B cell (primary cell): ENCODE measurements around the gene FSCN2. TPM values are rescaled to one million over a fixed set of nuclear protein-coding genes. Genes with fewer than 3 reads are reported as not detected.

ENCODE experiments used
- ATAC-seq: fragments of 200-7000 bp; cut with Tn5 transposase; one replicate; pipeline ENCODE4 v1.10.0; 2021; ENCODE audit warnings: low read depth, mild to moderate bottlenecking, moderate number of reproducible peaks, moderate library complexity
- CTCF ChIA-PET: fragments of 350-600 bp; sonication (Branson Sonifier 250); formaldehyde crosslinking; loops from one replicate; lab custom pipeline; 2021; ENCODE audit warnings: antibody characterized with exemption, inconsistent platforms; lab: Charles Lee
- POLR2A ChIA-PET: fragments of 350-600 bp; sonication (Branson Sonifier 250); formaldehyde crosslinking; loops from one replicate; lab custom pipeline; 2021; ENCODE audit warnings: antibody characterized with exemption; lab: Charles Lee
- DNase-seq: peaks from one replicate; pipeline ENCODE4 v3.0.0; 2013
- H2AFZ ChIP-seq: 2 replicates; pipeline ENCODE4 v1.6.1; 2012; ENCODE audit warnings: mild to moderate bottlenecking, low read depth, low read length; ENCODE audit not compliant: insufficient read depth, poor library complexity, severe bottlenecking
- H3K27ac ChIP-seq, 2 donors: 1 replicate in 1 of 2; 2 replicates in 1 of 2; pipeline ENCODE4 v1.5.1; 2012 to 2013; ENCODE audit warnings: low read length in 2 of 2, mild to moderate bottlenecking in 2 of 2, moderate library complexity in 1 of 2
- H3K27me3 ChIP-seq, 4 experiments: fragments of 200-600 bp in 1 of 4; sonication (generic) in 1 of 4; replicated peaks in 1 of 4; 1 replicate in 2 of 4; 2 replicates in 2 of 4; pipeline versions ENCODE4 v1.6.1 to v1.7.0; 2013 to 2016; ENCODE audit warnings: low read length in 3 of 4, mild to moderate bottlenecking in 2 of 4, mixed read lengths in 1 of 4, moderate library complexity in 1 of 4; ENCODE audit not compliant: insufficient read depth in 4 of 4, control insufficient read depth in 3 of 4; ENCODE audit errors: control extremely low read depth in 1 of 4
- H3K36me3 ChIP-seq, 2 experiments: replicated peaks in 1 of 2; 1 replicate in 1 of 2; 2 replicates in 1 of 2; pipeline versions ENCODE4 v1.6.1 to v1.7.1; 2013; ENCODE audit warnings: low read length in 1 of 2; ENCODE audit not compliant: insufficient read depth in 2 of 2, control insufficient read depth in 1 of 2; ENCODE audit errors: control extremely low read depth in 1 of 2, extremely low read depth in 1 of 2
- H3K4me1 ChIP-seq, 2 donors: fragments of 200-600 bp in 1 of 2; sonication (generic) in 1 of 2; 1 replicate in 1 of 2; 2 replicates in 1 of 2; pipeline versions ENCODE4 v1.5.1 to v1.6.1; 2013 to 2017; ENCODE audit warnings: low read length in 2 of 2; ENCODE audit not compliant: control insufficient read depth in 2 of 2, insufficient read depth in 2 of 2
- H3K4me2 ChIP-seq: replicated peaks from 2 replicates; pipeline ENCODE3; 2012; ENCODE audit warnings: mild to moderate bottlenecking, low read depth, low read length; ENCODE audit not compliant: poor library complexity, severe bottlenecking
- H3K4me3 ChIP-seq, 5 experiments: fragments of 200-600 bp in 1 of 5; sonication (generic) in 1 of 5; 1 replicate in 3 of 5; 2 replicates in 2 of 5; pipeline versions ENCODE4 v1.5.1 to v1.7.0; 2011 to 2016; ENCODE audit warnings: low read length in 4 of 5, mild to moderate bottlenecking in 4 of 5, low read depth in 2 of 5, control low read depth in 1 of 5, moderate library complexity in 1 of 5; ENCODE audit not compliant: insufficient read depth in 1 of 5; ENCODE audit errors: control extremely low read depth in 1 of 5, extremely low read depth in 1 of 5
- H3K79me2 ChIP-seq: fragments of 200-600 bp; sonication (generic); one replicate; pipeline ENCODE4 v1.6.0; 2016; ENCODE audit warnings: low read length; ENCODE audit not compliant: control insufficient read depth, insufficient read depth
- H3K9ac ChIP-seq: fragments of 200-600 bp; sonication (generic); 2 replicates; pipeline ENCODE4 v1.6.1; 2017; ENCODE audit warnings: mild to moderate bottlenecking, low read length, moderate library complexity
- H3K9me3 ChIP-seq, 3 donors: one replicate each; pipeline versions ENCODE4 v1.6.1 to v1.7.1; 2013; ENCODE audit warnings: low read length in 2 of 3; ENCODE audit not compliant: control insufficient read depth in 2 of 3, insufficient read depth in 1 of 3; ENCODE audit errors: control extremely low read depth in 1 of 3
- H4K20me1 ChIP-seq: 2 replicates; pipeline ENCODE4 v1.6.0; 2012; ENCODE audit warnings: mild to moderate bottlenecking, low read length; ENCODE audit not compliant: insufficient read depth, control insufficient read depth, poor library complexity, severe bottlenecking
- H3K27ac Mint-ChIP-seq: one replicate; pipeline ENCODE4 v1.8.0; 2021; ENCODE audit warnings: mixed read lengths
- H3K27me3 Mint-ChIP-seq: one replicate; pipeline ENCODE4 v1.8.0; 2021; ENCODE audit warnings: mixed read lengths
- H3K4me1 Mint-ChIP-seq: one replicate; pipeline ENCODE4 v1.8.0; 2021; ENCODE audit warnings: mixed read lengths
- H3K4me3 Mint-ChIP-seq: one replicate; pipeline ENCODE4 v1.8.0; 2021; ENCODE audit warnings: mixed read lengths
- H3K9me3 Mint-ChIP-seq: one replicate; pipeline ENCODE4 v1.8.0; 2022; ENCODE audit warnings: mixed read lengths; ENCODE audit not compliant: insufficient read depth
- CTCF ChIP-seq: fragments of 200-600 bp; IDR thresholded peaks from one replicate; pipeline ENCODE4 v1.8.0; 2022; ENCODE audit warnings: antibody characterized with exemption, mild to moderate bottlenecking
- EZH2 ChIP-seq: IDR thresholded peaks from 2 replicates; pipeline ENCODE4 v1.6.1; 2012; ENCODE audit warnings: borderline replicate concordance, low read depth, mild to moderate bottlenecking, moderate library complexity, low read length; ENCODE audit not compliant: insufficient read depth, poor library complexity, severe bottlenecking
- WGBS: methylation state at CpG from one replicate; pipeline ENCODE4 v1.1.5; 2013; ENCODE audit warnings: missing lambda C conversion rate; ENCODE audit not compliant: insufficient coverage; 5-methylcytosine and 5-hydroxymethylcytosine counted together
- intact Hi-C: fragments of 100-400 bp; cut with micrococcal nuclease; formaldehyde crosslinking; loops from one replicate; pipeline ENCODE4 v1.10.0; 2022
- polyA plus RNA-seq: library from polyadenylated mRNA; depleted of rRNA; stranded (reverse); fragments of >200 nt; gene quantifications from 2 replicates; pipeline ENCODE4 v1.2.3, GENCODE V29; 2012
- total RNA-seq, 2 donors: library from RNA; stranded (reverse); fragments of 120-200 nt in 1 of 2; gene quantifications; 1 replicate in 1 of 2; 2 replicates in 1 of 2; pipeline versions ENCODE4 v1.2.3 to v1.2.4, GENCODE V29; 2013 to 2022

The FSCN2 gene
- total and polyA plus RNA-seq, 2 donors (not counting 1 experiment from before 2014, with no cell fraction given), result 6.3 to 12.0 TPM

GRCh38 chr17:81494626-81495377 lies 33.4 kb upstream of the FSCN2 start:
- Mint-ChIP-seq H3K4me3 (no peak overlapping the region), H3K9me3 (no peaks in the 10 kb centered on the region), H3K4me1 (no peaks in the 10 kb centered on the region), H3K27ac (no peak overlapping the region), H3K27me3 (peaks cover 12% of the 10 kb centered on the region)
- Histone ChIP-seq H3K36me3 (no peaks in the 10 kb centered on the region), H3K9ac (no peak overlapping the region), H3K27me3 (peaks cover 0 to 10% (median 4%) of the 10 kb centered on the region in 4 experiments), H3K4me2 (no peak overlapping the region), H4K20me1 (no peaks in the 10 kb centered on the region), H3K27ac (no peak overlapping the region), H3K9me3 (peaks cover 0 to 4% (median 0%) of the 10 kb centered on the region in 3 donors), H2AFZ (no peak overlapping the region), H3K4me3 (no peak overlapping the region), H3K4me1 (no peaks in the 10 kb centered on the region), H3K79me2 (no peaks in the 10 kb centered on the region)
- 84% methylated on average over 7 of the region's 8 CpGs for WGBS
- TF ChIP-seq EZH2 (no peak), CTCF (no peak)
- ChIA-PET POLR2A (no interaction called here), CTCF (interaction anchor here (0.7 kb wide), 1 partner anchor 139 kb away, joined by 4 read pairs; no protein-coding TSS in a partner anchor)
- intact Hi-C loops, result no loop called here
- ATAC-seq, result no peak
- DNase-seq, result no peak

GRCh38 chr17:81498953-81499600 lies 29.1 kb upstream of the FSCN2 start:
- Histone ChIP-seq H3K36me3 (no peaks in the 10 kb centered on the region), H2AFZ (no peak overlapping the region), H3K9me3 (no peaks in the 10 kb centered on the region), H3K27ac (no peak overlapping the region), H4K20me1 (no peaks in the 10 kb centered on the region), H3K27me3 (peaks cover 0 to 7% (median 1%) of the 10 kb centered on the region in 4 experiments), H3K4me3 (no peak overlapping the region), H3K4me1 (no peaks in the 10 kb centered on the region), H3K4me2 (no peak overlapping the region), H3K9ac (no peak overlapping the region), H3K79me2 (no peaks in the 10 kb centered on the region)
- intact Hi-C loops, result no loop called here
- 74% methylated on average over 64 of the region's 64 CpGs for WGBS
- TF ChIP-seq CTCF, result no peak
- no peak for TF ChIP-seq EZH2
- Mint-ChIP-seq H3K27me3 (peaks cover 3% of the 10 kb centered on the region), H3K27ac (no peak overlapping the region), H3K4me1 (no peaks in the 10 kb centered on the region), H3K4me3 (no peak overlapping the region), H3K9me3 (no peaks in the 10 kb centered on the region)
- DNase-seq (no peak), ATAC-seq (no peak)
- ChIA-PET CTCF (interaction anchor here (4.6 kb wide), 1 partner anchor 14 kb away, joined by 15 read pairs; no protein-coding TSS in a partner anchor), POLR2A (interaction anchor here (0.7 kb wide), 1 partner anchor 347 kb away, joined by 3 read pairs; no protein-coding TSS in a partner anchor)
